Astrocyte of the spinal cord (primary cell): Measurements from ENCODE around the gene DLGAP5.

Source experiments
- DNase-seq: peaks from one replicate; pipeline ENCODE4 v3.0.0; 2011; ENCODE audit warnings: low read depth, low spot score
- H3K4me3 ChIP-seq: 2 replicates; pipeline ENCODE4 v1.5.1; 2011; ENCODE audit warnings: low read depth, mild to moderate bottlenecking, low read length, moderate library complexity
- CTCF ChIP-seq: IDR thresholded peaks from 2 replicates; pipeline ENCODE4 v1.5.1; 2012; ENCODE audit warnings: low read depth, mild to moderate bottlenecking, low read length, inconsistent platforms
- in situ Hi-C: cut with HindIII; loops from 2 replicates; pipeline ENCODE4 v1.10.0; 2017; ENCODE audit warnings: low sequenced_read_pairs

DLGAP5 gene

GRCh38 chr14:55201219-55202101 lies 10.1 kb upstream of the DLGAP5 start:
- no peak for DNase-seq
- in situ Hi-C loops: no loop called here
- no peak for TF ChIP-seq CTCF
- H3K4me3 ChIP-seq: no peak overlapping the region

GRCh38 chr14:55200651-55201050 lies 9.3 kb upstream of the DLGAP5 start:
- no peak overlapping the region for H3K4me3 ChIP-seq
- DNase-seq: no peak
- in situ Hi-C loops: no loop called here
- no peak for TF ChIP-seq CTCF

GRCh38 chr14:55198749-55199148 lies 7.4 kb upstream of the DLGAP5 start:
- no peak for TF ChIP-seq CTCF
- no peak overlapping the region for H3K4me3 ChIP-seq
- DNase-seq: no peak
- in situ Hi-C loops: no loop called here

- in situ Hi-C loops: no loop called here
These were observed 3.4 kb upstream of the DLGAP5 start for GRCh38 chr14:55194656-55195355.

GRCh38 chr14:55192054-55192621 lies 753 bp upstream of the DLGAP5 start:
- no peak for TF ChIP-seq CTCF
- DNase-seq: no peak
- in situ Hi-C loops: no loop called here
- H3K4me3 ChIP-seq: peak overlapping the region; percentile 92

More at GRCh38 chr14:55194656-55195355, 3.4 kb upstream of the DLGAP5 start:
- no peak for DNase-seq
- no peak overlapping the region for H3K4me3 ChIP-seq
- no peak for TF ChIP-seq CTCF

GRCh38 chr14:55190906-55191202 lies 531 bp downstream of the DLGAP5 start:
- H3K4me3 ChIP-seq: peak overlapping the region; percentile 92
- no peak for TF ChIP-seq CTCF
- DNase-seq: peak; percentile 2
- in situ Hi-C loops: no loop called here
